Thyroid gland (tissue), 4 donors: ENCODE data around the gene TMEM202. TPM values are rescaled to one million over a fixed set of nuclear protein-coding genes. Genes with fewer than 3 reads are reported as not detected.

ENCODE experiments used
- DNase-seq, 2 donors: peaks; one replicate each; pipeline ENCODE4 v3.0.0-alpha.2; 2019
- H3K27ac ChIP-seq, 3 donors: fragments of 200-600 bp; sonication (generic); 1 replicate in 2 of 3; 2 replicates in 1 of 3; pipeline ENCODE4 v1.5.1; 2016 to 2019; ENCODE audit warnings: mild to moderate bottlenecking in 1 of 3, moderate library complexity in 1 of 3
- H3K27me3 ChIP-seq: fragments of 200-600 bp; sonication (generic); one replicate; pipeline ENCODE4 v1.5.1; 2019
- H3K36me3 ChIP-seq, 2 donors: fragments of 200-600 bp; sonication (generic); one replicate each; pipeline ENCODE4 v1.5.1; 2016 to 2019
- H3K4me1 ChIP-seq, 2 donors: fragments of 200-600 bp; sonication (generic); one replicate each; pipeline ENCODE4 v1.5.1; 2017 to 2019
- H3K4me3 ChIP-seq, 3 donors: fragments of 200-600 bp; sonication (generic); replicated peaks in 1 of 3; 1 replicate in 2 of 3; 2 replicates in 1 of 3; pipeline ENCODE4 v1.5.1; 2016; ENCODE audit warnings: mild to moderate bottlenecking in 1 of 3
- H3K9me3 ChIP-seq: fragments of 200-600 bp; sonication (generic); one replicate; pipeline ENCODE4 v1.5.1; 2017
- POLR2A ChIP-seq, 2 donors: fragments of 450-650 bp; IDR thresholded peaks; one replicate each; pipeline ENCODE4 v1.6.1; 2017; ENCODE audit warnings: antibody characterized with exemption in 2 of 2, mild to moderate bottlenecking in 2 of 2, moderate library complexity in 1 of 2
- WGBS, 2 donors: methylation state at CpG; one replicate each; pipeline ENCODE4 v1.1.5; 2017; 5-methylcytosine and 5-hydroxymethylcytosine counted together
- intact Hi-C: fragments of 100-400 bp; cut with DNase I; formaldehyde crosslinking; loops from one replicate; pipeline ENCODE4 v1.15.1; 2023
- total RNA-seq, 4 donors: library from RNA; depleted of rRNA; stranded (reverse); fragments of >200 nt; gene quantifications; one replicate each; pipeline ENCODE4 v1.2.3, GENCODE V29; 2016
- TF ChIP-seq, protein P1 (sequence below), 6 experiments: fragments of 200-600 bp in 3 of 6; fragments of 450-650 bp in 3 of 6; sonication (generic) in 3 of 6; IDR thresholded peaks; one replicate each; pipeline ENCODE4 v1.5.1; 2016 to 2019; ENCODE audit warnings: antibody characterized with exemption in 6 of 6, mild to moderate bottlenecking in 2 of 6, inconsistent platforms in 1 of 6, moderate library complexity in 1 of 6

TMEM202 gene
- total RNA-seq, 4 donors from 2014 or later: not detected

DNA sequence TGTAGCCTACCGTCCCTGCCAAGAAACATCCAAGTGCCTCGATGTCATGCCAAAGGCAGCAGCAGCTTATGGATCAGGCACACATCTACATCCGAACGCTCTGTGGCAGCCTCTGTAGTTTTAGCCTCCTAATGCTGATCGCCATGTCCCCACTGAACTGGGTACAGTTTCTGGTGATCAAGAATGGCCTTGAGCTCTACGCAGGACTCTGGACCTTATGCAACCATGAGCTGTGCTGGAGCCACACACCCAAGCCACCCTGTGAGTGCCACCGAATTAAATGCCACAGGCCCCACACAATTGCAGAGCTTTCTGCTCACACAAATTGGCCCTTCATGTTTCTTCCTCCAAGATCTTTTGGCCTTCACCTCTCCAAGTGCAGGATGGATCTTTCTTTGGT, 543 bp downstream of the TMEM202 start:
- no peaks in the 10 kb centered on the region for H3K27me3 ChIP-seq
- no peaks in the 10 kb centered on the region for H3K4me1 ChIP-seq
- H3K36me3 ChIP-seq: no peaks in the 10 kb centered on the region
- H3K27ac ChIP-seq: no peak overlapping the region
- no peak for DNase-seq
- TF ChIP-seq, protein P1, sequence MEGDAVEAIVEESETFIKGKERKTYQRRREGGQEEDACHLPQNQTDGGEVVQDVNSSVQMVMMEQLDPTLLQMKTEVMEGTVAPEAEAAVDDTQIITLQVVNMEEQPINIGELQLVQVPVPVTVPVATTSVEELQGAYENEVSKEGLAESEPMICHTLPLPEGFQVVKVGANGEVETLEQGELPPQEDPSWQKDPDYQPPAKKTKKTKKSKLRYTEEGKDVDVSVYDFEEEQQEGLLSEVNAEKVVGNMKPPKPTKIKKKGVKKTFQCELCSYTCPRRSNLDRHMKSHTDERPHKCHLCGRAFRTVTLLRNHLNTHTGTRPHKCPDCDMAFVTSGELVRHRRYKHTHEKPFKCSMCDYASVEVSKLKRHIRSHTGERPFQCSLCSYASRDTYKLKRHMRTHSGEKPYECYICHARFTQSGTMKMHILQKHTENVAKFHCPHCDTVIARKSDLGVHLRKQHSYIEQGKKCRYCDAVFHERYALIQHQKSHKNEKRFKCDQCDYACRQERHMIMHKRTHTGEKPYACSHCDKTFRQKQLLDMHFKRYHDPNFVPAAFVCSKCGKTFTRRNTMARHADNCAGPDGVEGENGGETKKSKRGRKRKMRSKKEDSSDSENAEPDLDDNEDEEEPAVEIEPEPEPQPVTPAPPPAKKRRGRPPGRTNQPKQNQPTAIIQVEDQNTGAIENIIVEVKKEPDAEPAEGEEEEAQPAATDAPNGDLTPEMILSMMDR (IDR thresholded peaks at IDR 0.05): no peak
- no peak for TF ChIP-seq POLR2A (IDR thresholded peaks at IDR 0.05)
- 82 to 91% methylated on average over 7 of the region's 7 CpGs for WGBS, 2 donors
- no peaks in the 10 kb centered on the region for H3K9me3 ChIP-seq
- intact Hi-C loops: no loop called here
- no peak overlapping the region for H3K4me3 ChIP-seq

DNA sequence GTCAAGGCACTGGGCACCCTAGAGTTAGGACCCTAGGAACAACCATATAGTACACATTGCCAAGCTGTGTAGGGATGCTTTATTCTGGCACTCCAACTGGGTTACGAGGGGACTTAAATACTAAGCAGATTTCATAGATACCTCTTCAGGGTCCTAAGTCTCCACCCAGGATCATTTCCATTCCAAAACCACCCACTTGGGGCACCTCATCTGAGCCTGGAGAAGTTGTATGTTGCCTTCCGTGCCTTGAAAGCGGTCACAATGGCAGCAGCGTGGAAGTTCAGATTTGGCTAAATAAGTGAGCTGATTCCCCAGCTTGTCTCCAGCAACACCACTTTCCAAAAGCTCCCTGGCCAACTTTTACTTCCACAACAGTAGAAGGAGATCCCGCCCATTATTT, 4.6 kb downstream of the TMEM202 start:
- H3K27ac ChIP-seq: no peak overlapping the region
- no peaks in the 10 kb centered on the region for H3K36me3 ChIP-seq
- 66 to 73% methylated on average over 5 of the region's 5 CpGs for WGBS, 2 donors
- TF ChIP-seq, protein P1 (IDR thresholded peaks at IDR 0.05): no peak
- TF ChIP-seq POLR2A (IDR thresholded peaks at IDR 0.05): no peak
- intact Hi-C loops: no loop called here
- H3K4me1 ChIP-seq: no peaks in the 10 kb centered on the region
- no peaks in the 10 kb centered on the region for H3K9me3 ChIP-seq
- no peak overlapping the region for H3K4me3 ChIP-seq
- H3K27me3 ChIP-seq: no peaks in the 10 kb centered on the region
- DNase-seq: no peak

DNA sequence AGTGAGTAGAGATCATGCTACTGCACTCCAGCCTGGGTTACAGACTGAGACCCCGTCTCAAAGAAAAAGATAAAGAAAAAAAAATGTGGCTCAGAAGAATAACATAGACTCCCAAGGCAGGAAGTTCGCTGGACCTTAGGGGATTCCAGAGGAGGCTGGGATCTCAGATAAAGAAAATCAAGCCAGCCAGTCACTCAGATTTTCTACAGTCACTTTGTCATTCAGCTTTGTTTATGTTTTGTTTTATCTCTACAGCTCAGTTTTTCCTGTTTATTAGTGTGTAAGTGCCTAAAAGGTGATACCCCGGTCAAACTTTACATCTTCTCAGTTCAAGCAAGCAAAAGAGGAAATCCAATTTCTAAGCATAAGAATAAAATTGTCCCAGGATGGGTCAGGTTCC, 6.3 kb downstream of the TMEM202 start:
- TF ChIP-seq POLR2A (IDR thresholded peaks at IDR 0.05): no peak
- TF ChIP-seq, protein P1 (IDR thresholded peaks at IDR 0.05): no peak

DNA sequence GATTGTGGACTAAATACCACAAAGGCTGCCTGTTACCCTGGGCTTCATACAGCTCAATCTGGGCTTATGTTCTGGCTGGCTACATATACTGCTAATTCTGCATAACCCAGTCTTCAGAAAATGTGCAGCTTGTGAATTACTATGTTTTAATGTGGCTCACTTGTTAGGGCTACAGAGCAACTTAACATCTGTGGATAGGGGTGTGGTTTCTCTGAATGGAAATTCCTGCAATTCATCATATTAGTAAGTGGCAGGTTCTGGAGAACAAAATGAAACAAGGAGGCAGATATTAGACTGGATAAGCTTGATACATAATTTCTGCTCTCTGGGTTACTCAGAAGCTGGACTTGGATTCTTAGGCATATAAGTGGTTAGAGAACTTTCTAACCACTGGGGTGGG, 6.7 kb downstream of the TMEM202 start:
- no peak for DNase-seq
- Histone ChIP-seq H3K4me3 (no peak overlapping the region), H3K27me3 (no peaks in the 10 kb centered on the region), H3K36me3 (no peaks in the 10 kb centered on the region), H3K9me3 (no peaks in the 10 kb centered on the region), H3K4me1 (no peaks in the 10 kb centered on the region), H3K27ac (no peak overlapping the region)
- intact Hi-C loops: no loop called here
- TF ChIP-seq, protein P1 (IDR thresholded peaks at IDR 0.05): no peak
- TF ChIP-seq POLR2A (IDR thresholded peaks at IDR 0.05): no peak

More for the DNA sequence above, 6.3 kb downstream of the TMEM202 start:
- 50% methylated on average over 3 of the region's 3 CpGs for WGBS, 2 donors
- no peak for DNase-seq
- Histone ChIP-seq H3K36me3 (no peaks in the 10 kb centered on the region), H3K27ac (no peak overlapping the region), H3K9me3 (no peaks in the 10 kb centered on the region), H3K27me3 (no peaks in the 10 kb centered on the region), H3K4me1 (no peaks in the 10 kb centered on the region), H3K4me3 (no peak overlapping the region)
- intact Hi-C loops: no loop called here

DNA sequence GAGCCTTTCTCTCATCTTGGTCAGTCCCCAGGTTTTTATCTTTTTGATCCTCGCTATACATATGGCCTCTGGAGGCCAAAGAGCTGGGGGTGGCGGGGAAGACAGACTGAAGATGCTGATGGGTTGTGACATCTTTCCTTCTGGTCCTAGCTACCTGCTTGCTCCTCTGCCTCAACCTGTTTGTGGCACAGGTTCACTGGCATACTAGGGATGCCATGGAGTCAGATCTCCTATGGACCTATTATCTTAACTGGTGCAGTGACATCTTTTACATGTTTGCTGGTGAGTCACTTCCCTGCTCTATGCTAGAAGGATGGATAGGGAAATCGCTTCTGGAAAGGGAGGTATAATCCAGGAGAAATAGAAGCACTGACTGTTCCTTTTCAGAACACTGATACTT, 8.8 kb downstream of the TMEM202 start:
- intact Hi-C loops: no loop called here
- 75 to 79% methylated on average over 3 of the region's 3 CpGs for WGBS, 2 donors
- no peaks in the 10 kb centered on the region for H3K9me3 ChIP-seq
- H3K36me3 ChIP-seq: no peaks in the 10 kb centered on the region
- TF ChIP-seq, protein P1 (IDR thresholded peaks at IDR 0.05): no peak
- no peak for TF ChIP-seq POLR2A (IDR thresholded peaks at IDR 0.05)
- H3K27me3 ChIP-seq: no peaks in the 10 kb centered on the region
- no peak overlapping the region for H3K27ac ChIP-seq
- H3K4me1 ChIP-seq: no peaks in the 10 kb centered on the region
- DNase-seq: no peak
- no peak overlapping the region for H3K4me3 ChIP-seq
